Trophoblast cell (in vitro differentiated cells and primary cell): ENCODE results near the gene CD58.

ENCODE experiments used
- DNase-seq, 2 donors: peaks; one replicate each; pipeline ENCODE4 v3.0.0-alpha.2; 2016
- H2AFZ ChIP-seq: 2 replicates; pipeline ENCODE4 v1.6.1; 2013; ENCODE audit warnings: low read length, moderate library complexity, mild to moderate bottlenecking; ENCODE audit not compliant: insufficient read depth, poor library complexity
- H2AK5ac ChIP-seq: 2 replicates; pipeline ENCODE4 v1.6.1; 2013; ENCODE audit warnings: mild to moderate bottlenecking, low read length
- H2BK120ac ChIP-seq: 2 replicates; pipeline ENCODE4 v1.6.1; 2013; ENCODE audit warnings: low read length, mild to moderate bottlenecking, moderate library complexity; ENCODE audit not compliant: insufficient read depth, poor library complexity
- H2BK12ac ChIP-seq: 2 replicates; pipeline ENCODE4 v1.6.1; 2013; ENCODE audit warnings: mild to moderate bottlenecking, low read length, moderate library complexity
- H2BK5ac ChIP-seq: 2 replicates; pipeline ENCODE4 v1.6.1; 2013; ENCODE audit warnings: low read length, low read depth, moderate library complexity, mild to moderate bottlenecking; ENCODE audit not compliant: poor library complexity
- H3K14ac ChIP-seq: 2 replicates; pipeline ENCODE4 v1.6.1; 2013; ENCODE audit warnings: mild to moderate bottlenecking, low read length
- H3K18ac ChIP-seq: 2 replicates; pipeline ENCODE4 v1.6.1; 2013; ENCODE audit warnings: mild to moderate bottlenecking, low read length
- H3K23ac ChIP-seq: 2 replicates; pipeline ENCODE4 v1.6.1; 2013; ENCODE audit warnings: low read length
- H3K27ac ChIP-seq: 2 replicates; pipeline ENCODE4 v1.5.1; 2013; ENCODE audit warnings: low read depth, mild to moderate bottlenecking, inconsistent platforms, low read length, moderate library complexity
- H3K27me3 ChIP-seq: 2 replicates; pipeline ENCODE4 v1.6.1; 2013; ENCODE audit warnings: inconsistent platforms, mild to moderate bottlenecking, low read length, moderate library complexity; ENCODE audit not compliant: insufficient read depth
- H3K36me3 ChIP-seq, 2 experiments: 1 replicate in 1 of 2; 2 replicates in 1 of 2; pipeline ENCODE4 v1.6.1; 2013; ENCODE audit warnings: low read length in 2 of 2, mild to moderate bottlenecking in 2 of 2, moderate library complexity in 1 of 2; ENCODE audit not compliant: insufficient read depth in 2 of 2, control insufficient read depth in 1 of 2
- H3K4ac ChIP-seq: 2 replicates; pipeline ENCODE4 v1.6.1; 2013; ENCODE audit warnings: low read depth, mild to moderate bottlenecking, low read length, moderate library complexity
- H3K4me1 ChIP-seq, 2 experiments: 1 replicate in 1 of 2; 2 replicates in 1 of 2; pipeline ENCODE4 v1.6.1; 2013; ENCODE audit warnings: low read length in 2 of 2, mild to moderate bottlenecking in 2 of 2, moderate library complexity in 1 of 2; ENCODE audit not compliant: insufficient read depth in 2 of 2, control insufficient read depth in 1 of 2
- H3K4me2 ChIP-seq: 2 replicates; pipeline ENCODE4 v1.6.1; 2013; ENCODE audit warnings: inconsistent platforms, mild to moderate bottlenecking, low read length, moderate library complexity
- H3K4me3 ChIP-seq: 2 replicates; pipeline ENCODE4 v1.5.1; 2013; ENCODE audit warnings: mild to moderate bottlenecking, low read depth, low read length, inconsistent platforms
- H3K79me1 ChIP-seq: one replicate; pipeline ENCODE4 v1.6.1; 2013; ENCODE audit warnings: low read length
- H3K79me2 ChIP-seq: 2 replicates; pipeline ENCODE4 v1.6.1; 2013; ENCODE audit warnings: low read length, mild to moderate bottlenecking; ENCODE audit not compliant: control insufficient read depth, insufficient read depth, poor library complexity
- H3K9ac ChIP-seq: 2 replicates; pipeline ENCODE4 v1.6.1; 2013; ENCODE audit warnings: mild to moderate bottlenecking, low read length
- H3K9me3 ChIP-seq: 2 replicates; pipeline ENCODE4 v1.6.1; 2013; ENCODE audit warnings: low read depth, mild to moderate bottlenecking, control low read depth, inconsistent platforms, low read length; ENCODE audit not compliant: insufficient read depth
- H4K12ac ChIP-seq: 2 replicates; pipeline ENCODE4 v1.6.1; 2013; ENCODE audit warnings: low read depth, mild to moderate bottlenecking, low read length, moderate library complexity
- H4K8ac ChIP-seq: 2 replicates; pipeline ENCODE4 v1.6.1; 2013; ENCODE audit warnings: low read depth, mild to moderate bottlenecking, low read length, moderate library complexity
- H4K91ac ChIP-seq: one replicate; pipeline ENCODE4 v1.6.1; 2013; ENCODE audit warnings: low read depth, mild to moderate bottlenecking, low read length, moderate library complexity
- WGBS: extraction: QIAGEN DNeasy Blood & Tissue Kit; methylation state at CpG from one replicate; pipeline ENCODE4 v1.1.7; 2013; ENCODE audit warnings: missing lambda C conversion rate; ENCODE audit not compliant: insufficient read length, insufficient coverage; ENCODE audit errors: extremely low coverage; 5-methylcytosine and 5-hydroxymethylcytosine counted together

The CD58 gene

GRCh38 chr1:116506132-116507004, 64.5 kb downstream of the CD58 start:
- Histone ChIP-seq H2BK120ac (no peak overlapping the region), H4K8ac (no peak overlapping the region), H2BK5ac (no peak overlapping the region), H3K79me1 (no peaks in the 10 kb centered on the region), H4K91ac (no peak overlapping the region), H3K4ac (no peak overlapping the region), H3K4me2 (no peak overlapping the region), H3K36me3 (no peaks in the 10 kb centered on the region), H2AFZ (no peak overlapping the region), H3K23ac (no peak overlapping the region), H3K27ac (no peak overlapping the region), H3K79me2 (no peaks in the 10 kb centered on the region), H3K9me3 (no peaks in the 10 kb centered on the region), H4K12ac (no peak overlapping the region), H3K4me3 (no peak overlapping the region), H3K18ac (no peak overlapping the region), H3K4me1 (peaks cover 0 to 2% of the 10 kb centered on the region in 2 experiments), H2AK5ac (no peak overlapping the region), H3K27me3 (no peaks in the 10 kb centered on the region), H3K14ac (no peak overlapping the region), H2BK12ac (no peak overlapping the region), H3K9ac (no peak overlapping the region)
- WGBS = no CpG with 5 or more reads among the region's 7 CpGs
- DNase-seq = no peak

- Histone ChIP-seq H3K23ac (no peak overlapping the region), H3K14ac (no peak overlapping the region), H3K9ac (no peak overlapping the region), H3K79me1 (no peaks in the 10 kb centered on the region), H3K27ac (no peak overlapping the region), H2AFZ (no peak overlapping the region), H3K4me1 (peaks cover 0 to 2% of the 10 kb centered on the region in 2 experiments), H4K91ac (no peak overlapping the region), H3K4me2 (no peak overlapping the region), H4K8ac (no peak overlapping the region), H3K4me3 (no peak overlapping the region), H3K18ac (no peak overlapping the region), H3K36me3 (no peaks in the 10 kb centered on the region), H2BK120ac (no peak overlapping the region), H3K79me2 (no peaks in the 10 kb centered on the region), H3K4ac (no peak overlapping the region), H2BK5ac (no peak overlapping the region), H2AK5ac (no peak overlapping the region), H3K9me3 (no peaks in the 10 kb centered on the region), H3K27me3 (no peaks in the 10 kb centered on the region), H2BK12ac (no peak overlapping the region), H4K12ac (no peak overlapping the region)
- WGBS = no CpG with 5 or more reads among the region's 8 CpGs
- DNase-seq = peak; percentile 45 to 50
These were observed 66.3 kb downstream of the CD58 start for GRCh38 chr1:116504308-116505156.

DNA sequence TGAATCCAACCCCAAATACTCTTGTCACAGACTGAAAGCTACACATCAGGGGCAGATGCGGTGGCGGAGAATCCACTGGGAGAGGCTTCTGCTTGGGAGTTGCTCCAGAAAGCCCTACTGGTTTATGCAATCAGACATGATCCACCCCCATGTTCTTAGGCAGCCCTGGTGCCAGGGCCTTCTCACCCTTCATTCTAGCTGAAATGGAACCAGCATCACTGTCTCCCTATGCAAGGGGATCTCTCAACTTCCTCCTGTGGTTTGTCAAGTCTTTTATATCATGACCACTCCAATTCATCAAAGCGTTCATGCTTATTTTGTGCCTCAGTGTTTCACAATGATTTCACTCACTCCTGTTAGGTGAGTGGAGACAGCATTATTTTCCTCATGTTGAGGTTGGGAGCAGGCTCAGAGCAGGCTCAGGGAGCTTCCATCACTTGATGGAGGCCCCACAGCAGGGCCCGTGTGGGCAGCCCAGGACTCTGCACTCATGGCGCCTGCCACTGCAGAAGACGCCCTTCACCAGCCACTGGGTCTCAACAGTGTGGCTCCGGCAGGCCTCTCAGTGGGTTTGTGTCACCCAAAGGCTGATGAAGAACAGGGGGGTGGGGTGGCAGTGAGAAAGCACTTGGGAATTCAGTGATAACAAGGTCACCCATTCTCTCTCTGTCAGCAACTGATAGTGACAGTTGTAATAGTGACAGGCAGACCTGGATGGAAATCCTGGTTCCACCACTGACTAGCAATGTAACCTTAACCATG, 67.1 kb downstream of the CD58 start:
- H2AFZ ChIP-seq = no peak overlapping the region
- no peak overlapping the region for H3K14ac ChIP-seq
- H4K12ac ChIP-seq = no peak overlapping the region
- no peak overlapping the region for H3K4ac ChIP-seq
- H2AK5ac ChIP-seq = no peak overlapping the region
- WGBS = no CpG with 5 or more reads among the region's 7 CpGs
- no peak overlapping the region for H3K27ac ChIP-seq
- no peak overlapping the region for H3K23ac ChIP-seq
- no peak overlapping the region for H4K8ac ChIP-seq
- H3K4me2 ChIP-seq = no peak overlapping the region
- H3K4me1 ChIP-seq = peaks cover 0 to 2% of the 10 kb centered on the region in 2 experiments
- DNase-seq = peak in 1 of 2 donors; percentile 17
- H3K36me3 ChIP-seq = no peaks in the 10 kb centered on the region
- H3K9ac ChIP-seq = no peak overlapping the region
- no peak overlapping the region for H2BK5ac ChIP-seq
- no peaks in the 10 kb centered on the region for H3K27me3 ChIP-seq
- no peak overlapping the region for H4K91ac ChIP-seq
- no peak overlapping the region for H2BK12ac ChIP-seq
- H3K79me1 ChIP-seq = no peaks in the 10 kb centered on the region
- no peak overlapping the region for H3K18ac ChIP-seq
- no peak overlapping the region for H3K4me3 ChIP-seq
- no peak overlapping the region for H2BK120ac ChIP-seq
- H3K9me3 ChIP-seq = no peaks in the 10 kb centered on the region
- no peaks in the 10 kb centered on the region for H3K79me2 ChIP-seq

- Histone ChIP-seq H4K12ac (no peak overlapping the region), H2BK12ac (no peak overlapping the region), H3K79me2 (no peaks in the 10 kb centered on the region), H3K14ac (no peak overlapping the region), H3K9me3 (no peaks in the 10 kb centered on the region), H3K79me1 (peaks cover 1% of the 10 kb centered on the region), H4K91ac (no peak overlapping the region), H2AK5ac (no peak overlapping the region), H3K4ac (no peak overlapping the region), H3K27ac (no peak overlapping the region), H2BK5ac (no peak overlapping the region), H2BK120ac (no peak overlapping the region), H3K4me2 (no peak overlapping the region), H3K23ac (no peak overlapping the region), H3K27me3 (no peaks in the 10 kb centered on the region), H3K9ac (no peak overlapping the region), H2AFZ (no peak overlapping the region), H3K36me3 (no peaks in the 10 kb centered on the region), H3K4me1 (peaks cover 0 to 2% of the 10 kb centered on the region in 2 experiments), H3K4me3 (no peak overlapping the region), H4K8ac (no peak overlapping the region), H3K18ac (no peak overlapping the region)
- no peak for DNase-seq
- no CpG with 5 or more reads among the region's 5 CpGs for WGBS
These were observed 68.0 kb downstream of the CD58 start for GRCh38 chr1:116502671-116503314.
